Breast epithelium (tissue), 3 donors: Measurements from ENCODE around the gene SLC6A3.

ENCODE experiments used
- POLR2A ChIP-seq: fragments of 450-650 bp; IDR thresholded peaks from one replicate; pipeline ENCODE4 v1.6.1; 2016; ENCODE audit warnings: antibody characterized with exemption, mild to moderate bottlenecking, moderate library complexity
- TF ChIP-seq, protein P1 (sequence below), 3 donors: fragments of 450-650 bp; IDR thresholded peaks; one replicate each; pipeline ENCODE4 v1.5.1; 2016 to 2017; ENCODE audit warnings: antibody characterized with exemption in 3 of 3, mild to moderate bottlenecking in 3 of 3, moderate library complexity in 3 of 3

GRCh38 chr5:1472964-1473628 is 27.9 kb upstream of the SLC6A3 start:
- TF ChIP-seq, protein P1, sequence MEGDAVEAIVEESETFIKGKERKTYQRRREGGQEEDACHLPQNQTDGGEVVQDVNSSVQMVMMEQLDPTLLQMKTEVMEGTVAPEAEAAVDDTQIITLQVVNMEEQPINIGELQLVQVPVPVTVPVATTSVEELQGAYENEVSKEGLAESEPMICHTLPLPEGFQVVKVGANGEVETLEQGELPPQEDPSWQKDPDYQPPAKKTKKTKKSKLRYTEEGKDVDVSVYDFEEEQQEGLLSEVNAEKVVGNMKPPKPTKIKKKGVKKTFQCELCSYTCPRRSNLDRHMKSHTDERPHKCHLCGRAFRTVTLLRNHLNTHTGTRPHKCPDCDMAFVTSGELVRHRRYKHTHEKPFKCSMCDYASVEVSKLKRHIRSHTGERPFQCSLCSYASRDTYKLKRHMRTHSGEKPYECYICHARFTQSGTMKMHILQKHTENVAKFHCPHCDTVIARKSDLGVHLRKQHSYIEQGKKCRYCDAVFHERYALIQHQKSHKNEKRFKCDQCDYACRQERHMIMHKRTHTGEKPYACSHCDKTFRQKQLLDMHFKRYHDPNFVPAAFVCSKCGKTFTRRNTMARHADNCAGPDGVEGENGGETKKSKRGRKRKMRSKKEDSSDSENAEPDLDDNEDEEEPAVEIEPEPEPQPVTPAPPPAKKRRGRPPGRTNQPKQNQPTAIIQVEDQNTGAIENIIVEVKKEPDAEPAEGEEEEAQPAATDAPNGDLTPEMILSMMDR (IDR thresholded peaks at IDR 0.05): no peak
- TF ChIP-seq POLR2A: no peak
